Measurements from ENCODE around the gene GNB5. TPM values are rescaled to one million over a fixed set of nuclear protein-coding genes. Genes with fewer than 3 reads are reported as not detected.

Gene GNB5
- total and polyA plus RNA-seq, 2 experiments from 2014 or later, result 21.3 to 21.6 TPM

GRCh38 chr15:52218371-52218770 is 27.2 kb upstream of the GNB5 start:
- no peak for DNase-seq (ENCODE audit: low spot score)
- Histone ChIP-seq H3K36me3 (replicated peaks; ENCODE audit: insufficient read depth, low read depth) (no peaks in the 10 kb centered on the region), H3K27ac (no peak overlapping the region), H3K79me2 (no peaks in the 10 kb centered on the region), H3K4me1 (ENCODE audit: insufficient read depth) (no peaks in the 10 kb centered on the region), H3K27me3 (no peaks in the 10 kb centered on the region), H3K4me2 (no peak overlapping the region), H2AFZ (no peak overlapping the region), H3K9me2 (replicated peaks; ENCODE audit: insufficient read depth) (no peaks in the 10 kb centered on the region), H3K9me3 (ENCODE audit: low read depth) (no peaks in the 10 kb centered on the region), H4K20me1 (ENCODE audit: insufficient read depth, poor library complexity, severe bottlenecking) (no peaks in the 10 kb centered on the region), H3K4me3 (no peak overlapping the region)
- no peak for TF ChIP-seq CTCF (IDR thresholded peaks at IDR 0.05; ENCODE audit: poor library complexity)
- TF ChIP-seq EZH2 (IDR thresholded peaks at IDR 0.05; ENCODE audit: borderline replicate concordance), result no peak
- TF ChIP-seq EZH2phosphoT487 (IDR thresholded peaks at IDR 0.05; ENCODE audit: low read depth, severe bottlenecking, unreplicated experiment), result no peak
- 92% methylated on average over 3 of the region's 3 CpGs for WGBS (ENCODE audit: low lambda C conversion rate, missing lambda C conversion rate)

GRCh38 chr15:52217186-52217585 is 26.0 kb upstream of the GNB5 start:
- H4K20me1 ChIP-seq (ENCODE audit: insufficient read depth, poor library complexity, severe bottlenecking), result no peaks in the 10 kb centered on the region
- no peaks in the 10 kb centered on the region for H3K9me3 ChIP-seq (ENCODE audit: low read depth)
- DNase-seq (ENCODE audit: low spot score), result no peak
- TF ChIP-seq CTCF (IDR thresholded peaks at IDR 0.05; ENCODE audit: poor library complexity), result no peak
- TF ChIP-seq EZH2 (IDR thresholded peaks at IDR 0.05; ENCODE audit: borderline replicate concordance), result no peak
- no peak for TF ChIP-seq EZH2phosphoT487 (IDR thresholded peaks at IDR 0.05; ENCODE audit: low read depth, severe bottlenecking, unreplicated experiment)
- H3K27ac ChIP-seq, result no peak overlapping the region
- H3K4me1 ChIP-seq (ENCODE audit: insufficient read depth), result no peaks in the 10 kb centered on the region
- no peaks in the 10 kb centered on the region for H3K27me3 ChIP-seq
- H3K79me2 ChIP-seq, result no peaks in the 10 kb centered on the region
- no peaks in the 10 kb centered on the region for H3K9me2 ChIP-seq (replicated peaks; ENCODE audit: insufficient read depth)
- no peak overlapping the region for H2AFZ ChIP-seq
- H3K4me3 ChIP-seq, result no peak overlapping the region
- no peak overlapping the region for H3K4me2 ChIP-seq
- WGBS (ENCODE audit: low lambda C conversion rate, missing lambda C conversion rate), result 86% methylated on average over 10 of the region's 10 CpGs
- no peaks in the 10 kb centered on the region for H3K36me3 ChIP-seq (replicated peaks; ENCODE audit: insufficient read depth, low read depth)

DNA sequence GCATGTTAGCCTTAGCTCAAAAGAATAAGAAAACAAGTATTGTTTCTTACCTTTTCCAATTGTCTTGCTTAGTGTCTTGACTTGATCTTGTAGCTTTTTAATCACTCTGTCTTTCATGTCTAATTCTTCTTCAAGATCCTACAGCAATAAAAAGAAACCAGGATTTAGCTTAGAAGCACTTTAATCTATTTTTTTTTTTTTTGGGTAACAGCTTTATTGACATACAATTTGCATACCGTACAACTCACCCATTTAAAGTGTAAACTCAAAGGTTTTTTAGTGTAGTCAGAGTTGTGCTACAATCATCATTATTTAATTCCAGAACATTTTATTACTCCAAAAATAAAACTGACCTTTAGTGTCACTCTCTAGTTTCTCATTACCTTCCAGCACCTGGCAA is 23.4 kb upstream of the GNB5 start:
- Histone ChIP-seq H3K79me2 (no peaks in the 10 kb centered on the region), H3K27me3 (no peaks in the 10 kb centered on the region), H4K20me1 (ENCODE audit: insufficient read depth, poor library complexity, severe bottlenecking) (no peaks in the 10 kb centered on the region), H3K27ac (no peak overlapping the region), H2AFZ (no peak overlapping the region), H3K36me3 (replicated peaks; ENCODE audit: insufficient read depth, low read depth) (no peaks in the 10 kb centered on the region), H3K9me2 (replicated peaks; ENCODE audit: insufficient read depth) (no peaks in the 10 kb centered on the region), H3K4me1 (ENCODE audit: insufficient read depth) (no peaks in the 10 kb centered on the region), H3K4me2 (no peak overlapping the region), H3K9me3 (ENCODE audit: low read depth) (no peaks in the 10 kb centered on the region), H3K4me3 (no peak overlapping the region)
- TF ChIP-seq CTCF (IDR thresholded peaks at IDR 0.05; ENCODE audit: poor library complexity) (no peak), EZH2phosphoT487 (IDR thresholded peaks at IDR 0.05; ENCODE audit: low read depth, severe bottlenecking, unreplicated experiment) (no peak), EZH2 (IDR thresholded peaks at IDR 0.05; ENCODE audit: borderline replicate concordance) (no peak)
- WGBS (ENCODE audit: low lambda C conversion rate, missing lambda C conversion rate), result 89% methylated on average over 1 of the region's 1 CpG
- no peak for DNase-seq (ENCODE audit: low spot score)

DNA sequence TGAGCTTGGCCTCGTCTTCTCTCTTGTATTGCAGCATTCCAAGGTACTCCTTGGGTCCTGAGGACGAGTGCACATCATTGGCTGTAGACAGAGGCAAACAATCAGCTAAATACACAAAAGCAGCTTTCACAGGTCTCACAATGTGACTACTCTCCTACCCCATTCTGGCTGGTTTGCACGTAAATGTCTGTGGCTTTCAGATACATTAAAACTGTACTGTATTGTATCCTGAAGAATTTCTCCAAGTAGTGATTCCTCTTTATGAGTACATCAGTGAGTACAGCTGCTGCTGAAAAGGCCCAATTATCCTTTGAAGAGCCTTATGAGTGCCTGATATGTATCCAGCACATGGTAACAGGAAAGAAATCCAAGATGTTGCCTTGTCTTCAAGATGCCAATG is 22.0 kb upstream of the GNB5 start:
- DNase-seq (ENCODE audit: low spot score), result no peak
- Histone ChIP-seq H2AFZ (no peak overlapping the region), H3K4me2 (no peak overlapping the region), H3K79me2 (no peaks in the 10 kb centered on the region), H3K27ac (no peak overlapping the region), H3K9me3 (ENCODE audit: low read depth) (no peaks in the 10 kb centered on the region), H3K4me3 (no peak overlapping the region), H4K20me1 (ENCODE audit: insufficient read depth, poor library complexity, severe bottlenecking) (no peaks in the 10 kb centered on the region), H3K27me3 (no peaks in the 10 kb centered on the region), H3K9me2 (replicated peaks; ENCODE audit: insufficient read depth) (no peaks in the 10 kb centered on the region), H3K4me1 (ENCODE audit: insufficient read depth) (no peaks in the 10 kb centered on the region), H3K36me3 (replicated peaks; ENCODE audit: insufficient read depth, low read depth) (no peaks in the 10 kb centered on the region)
- WGBS (ENCODE audit: low lambda C conversion rate, missing lambda C conversion rate), result 79% methylated on average over 3 of the region's 3 CpGs
- no peak for TF ChIP-seq EZH2 (IDR thresholded peaks at IDR 0.05; ENCODE audit: borderline replicate concordance)
- no peak for TF ChIP-seq EZH2phosphoT487 (IDR thresholded peaks at IDR 0.05; ENCODE audit: low read depth, severe bottlenecking, unreplicated experiment)
- no peak for TF ChIP-seq CTCF (IDR thresholded peaks at IDR 0.05; ENCODE audit: poor library complexity)

Measured in hepatocyte (in vitro differentiated cells).